DMS53 treated with DMSO at 0.1 percent for 48 hours (cell line): ENCODE results near the gene FAM111A.

Source experiments
- DNase-seq: peaks from one replicate; lab custom pipeline; 2025; ENCODE audit not compliant: unreplicated experiment; lab: John Stamatoyannopoulos, UW

The FAM111A gene

DNA sequence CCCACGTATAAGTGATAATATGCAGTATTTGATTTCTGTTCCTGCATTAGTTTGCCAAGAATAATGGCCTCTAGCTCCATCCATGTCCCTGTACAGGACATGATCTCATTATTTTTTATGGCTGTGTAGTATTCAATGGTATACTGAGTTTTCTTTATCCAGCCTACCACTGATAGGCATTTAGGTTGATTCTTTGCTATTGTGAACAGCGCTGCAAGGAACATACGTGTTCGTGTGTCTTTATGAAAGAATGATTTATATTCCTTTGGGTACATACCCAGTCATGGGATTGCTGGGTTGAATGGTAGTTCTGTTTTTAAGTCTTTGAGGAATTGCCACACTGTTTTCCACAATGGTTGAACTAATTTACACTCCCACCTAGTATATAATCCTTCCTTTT is 1.5 kb upstream of the FAM111A start:
- DNase-seq: no peak

DNA sequence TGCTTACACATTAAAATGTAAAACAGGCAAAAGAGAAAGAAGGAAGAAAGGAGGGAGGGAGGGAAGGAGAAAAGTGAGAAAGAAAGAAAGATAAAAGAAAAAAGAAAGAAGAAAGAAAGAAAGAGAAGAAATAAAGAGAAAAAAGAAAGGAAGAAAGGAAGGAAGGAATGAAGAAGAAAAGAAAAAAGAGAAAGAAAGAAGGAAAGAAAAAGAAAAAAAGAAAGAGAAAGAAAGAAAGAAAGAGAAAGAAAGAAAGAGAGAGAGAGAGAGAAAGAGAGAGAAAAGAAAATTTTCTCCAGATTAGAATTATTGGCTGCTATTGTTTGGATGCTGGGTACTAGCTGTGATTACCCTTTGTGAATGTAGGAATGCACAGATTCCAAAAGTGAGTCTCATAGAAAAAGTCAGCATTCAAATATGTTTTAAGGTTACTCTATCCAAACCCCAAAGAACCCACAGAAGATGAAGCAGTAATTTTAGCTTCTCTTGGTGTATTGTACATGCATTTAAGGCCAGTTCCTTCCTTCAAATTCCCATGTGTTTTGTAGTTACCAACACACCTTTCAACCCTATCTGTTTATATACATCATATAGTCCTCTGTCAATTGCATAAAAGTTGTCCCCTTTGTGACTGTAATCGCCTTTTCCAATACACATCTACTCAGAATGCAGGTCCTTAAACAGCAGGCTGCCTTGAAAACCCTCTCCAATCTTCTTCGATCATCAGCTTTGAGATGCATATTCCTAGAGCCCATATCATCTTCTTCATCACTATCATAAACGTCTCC is 789 bp upstream of the FAM111A start:
- peak; percentile 0 for DNase-seq

DNA sequence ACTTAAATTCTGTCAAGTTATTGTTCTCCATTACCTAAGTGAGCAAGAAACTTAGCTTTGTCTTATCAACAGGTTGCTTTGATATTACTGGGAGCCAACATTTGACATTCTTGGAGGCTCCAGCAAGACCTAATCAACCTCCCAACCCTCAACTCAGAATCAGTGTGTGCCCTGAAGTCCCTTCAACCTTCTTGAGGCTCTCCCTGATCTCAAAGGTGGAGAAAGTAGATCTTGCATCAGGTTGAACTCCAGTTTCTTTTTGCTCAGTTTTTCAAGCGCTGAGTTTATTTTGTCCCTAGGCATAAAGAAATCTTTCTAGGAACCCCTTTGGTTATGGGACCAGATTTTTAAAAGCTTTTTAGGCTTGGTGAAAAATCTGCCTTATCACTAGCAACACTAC is 1.4 kb downstream of the FAM111A start:
- no peak for DNase-seq

DNA sequence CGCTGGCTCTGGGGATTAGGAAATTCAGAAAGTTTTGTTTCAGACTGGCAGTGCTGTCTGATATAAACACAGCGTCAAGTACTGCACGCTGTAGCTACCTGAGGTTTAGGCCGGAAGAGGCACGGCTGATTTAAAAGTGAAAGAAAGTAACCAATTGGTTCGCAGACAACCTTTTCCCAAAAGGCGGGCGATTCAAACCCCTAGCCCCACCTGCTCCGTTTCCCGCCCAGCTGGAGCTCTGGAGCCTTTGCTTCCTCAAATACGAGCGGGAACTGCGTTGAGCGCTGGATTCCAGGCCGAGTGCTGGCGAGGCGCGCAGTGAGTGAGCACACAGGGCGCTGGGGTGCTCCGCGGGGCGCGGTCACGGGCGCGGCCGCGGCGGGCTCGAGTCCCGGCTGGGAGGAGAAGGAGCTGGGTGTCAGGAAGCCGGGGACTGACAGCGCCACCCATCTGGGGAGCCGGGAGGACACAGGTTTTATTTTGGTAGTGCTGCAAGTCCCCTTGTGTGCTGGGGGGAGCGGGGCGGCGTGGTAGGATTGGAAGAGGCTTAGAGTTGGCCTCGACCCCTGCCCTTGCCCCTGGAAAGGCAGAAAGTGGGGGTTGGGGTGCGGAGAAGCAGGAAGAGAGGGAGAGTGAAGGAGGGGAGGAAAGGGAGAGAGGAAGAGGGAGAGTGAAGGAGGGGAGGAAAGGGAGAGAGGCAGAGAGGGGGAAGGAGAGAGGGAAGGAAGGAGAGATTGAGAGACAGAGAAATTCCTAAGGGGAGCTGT is 2.1 kb downstream of the FAM111A start:
- peak; percentile 77 for DNase-seq

DNA sequence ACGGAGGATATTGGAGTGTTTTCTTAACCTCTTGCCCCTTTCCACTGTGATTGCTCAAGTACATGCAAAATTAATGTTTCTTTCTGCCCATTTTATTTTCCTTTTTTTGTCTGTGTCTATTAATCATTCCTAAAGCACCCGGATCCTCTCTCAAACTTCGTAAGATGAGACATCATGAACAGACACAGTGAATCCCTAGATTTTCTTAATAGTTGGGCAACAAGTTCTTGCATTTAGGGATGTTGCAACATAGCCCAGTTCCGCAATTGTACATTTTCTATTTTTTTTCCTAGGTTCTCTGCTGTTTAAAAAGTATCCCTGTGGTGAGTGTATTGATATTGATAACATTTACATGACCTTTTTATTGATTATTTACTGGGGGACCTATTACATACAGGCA is 2.9 kb downstream of the FAM111A start:
- no peak for DNase-seq

DNA sequence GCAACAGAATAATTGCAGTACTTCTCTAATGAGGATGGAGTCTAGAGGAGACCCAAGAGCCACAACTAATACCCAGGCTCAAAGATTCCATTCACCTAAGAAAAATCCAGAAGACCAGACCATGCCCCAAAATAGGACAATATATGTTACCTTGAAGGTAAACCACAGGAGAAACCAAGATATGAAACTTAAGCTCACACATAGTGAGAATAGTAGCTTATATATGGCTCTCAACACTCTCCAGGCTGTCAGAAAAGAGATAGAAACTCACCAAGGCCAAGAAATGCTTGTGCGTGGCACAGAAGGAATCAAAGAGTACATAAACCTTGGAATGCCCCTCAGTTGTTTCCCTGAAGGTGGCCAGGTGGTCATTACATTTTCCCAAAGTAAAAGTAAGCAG is 9.1 kb downstream of the FAM111A start:
- DNase-seq: no peak

DNA sequence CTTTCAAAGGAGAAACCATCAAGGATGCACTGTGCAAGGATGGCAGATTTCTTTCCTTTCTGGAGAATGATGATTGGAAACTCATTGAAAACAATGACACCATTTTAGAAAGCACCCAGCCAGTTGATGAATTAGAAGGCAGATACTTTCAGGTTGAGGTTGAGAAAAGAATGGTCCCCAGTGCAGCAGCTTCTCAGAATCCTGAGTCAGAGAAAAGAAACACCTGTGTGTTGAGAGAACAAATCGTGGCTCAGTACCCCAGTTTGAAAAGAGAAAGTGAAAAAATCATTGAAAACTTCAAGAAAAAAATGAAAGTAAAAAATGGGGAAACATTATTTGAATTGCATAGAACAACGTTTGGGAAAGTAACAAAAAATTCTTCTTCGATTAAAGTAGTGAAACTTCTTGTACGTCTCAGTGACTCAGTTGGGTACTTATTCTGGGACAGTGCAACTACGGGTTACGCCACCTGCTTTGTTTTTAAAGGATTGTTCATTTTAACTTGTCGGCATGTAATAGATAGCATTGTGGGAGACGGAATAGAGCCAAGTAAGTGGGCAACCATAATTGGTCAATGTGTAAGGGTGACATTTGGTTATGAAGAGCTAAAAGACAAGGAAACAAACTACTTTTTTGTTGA is 9.8 kb downstream of the FAM111A start:
- no peak for DNase-seq

DNA sequence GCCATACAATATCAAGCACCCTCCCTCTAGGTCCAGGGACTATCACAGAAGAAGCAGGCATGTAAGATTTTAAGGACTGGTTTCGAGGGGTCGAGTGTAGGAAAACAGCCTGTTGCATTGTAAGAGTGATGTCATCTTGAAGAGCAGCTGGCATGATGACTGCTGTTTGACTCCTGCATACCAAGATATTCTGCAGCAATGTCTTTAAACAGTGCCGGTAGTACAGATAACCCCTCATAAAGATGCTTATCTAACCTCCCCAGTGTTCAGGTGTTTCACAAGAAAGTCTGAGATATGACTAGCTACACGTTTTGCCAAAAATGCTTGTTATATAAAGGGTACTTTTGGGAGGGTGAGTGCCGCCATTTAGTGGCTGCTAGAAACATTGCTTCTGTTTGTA is 12.0 kb downstream of the FAM111A start:
- DNase-seq: no peak

DNA sequence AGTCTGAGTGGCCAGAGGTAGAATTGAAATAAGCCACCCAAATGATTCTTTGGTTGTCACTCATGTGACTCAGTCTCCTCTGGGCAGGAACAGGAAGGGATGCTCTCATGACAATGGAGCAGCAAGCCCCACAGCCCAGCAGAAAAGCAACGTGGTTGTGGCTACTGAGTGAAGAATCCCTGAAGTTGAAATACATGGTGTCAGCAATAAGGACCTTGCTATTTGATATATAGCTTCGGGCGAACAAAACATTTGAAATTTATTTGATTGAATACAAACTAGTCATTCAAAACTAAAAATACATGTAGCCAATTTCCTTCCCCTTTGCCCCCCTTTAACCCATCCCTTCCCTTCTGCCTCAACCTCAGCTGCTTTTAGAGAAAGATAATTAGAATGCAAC is 14.8 kb downstream of the FAM111A start:
- DNase-seq: no peak

DNA sequence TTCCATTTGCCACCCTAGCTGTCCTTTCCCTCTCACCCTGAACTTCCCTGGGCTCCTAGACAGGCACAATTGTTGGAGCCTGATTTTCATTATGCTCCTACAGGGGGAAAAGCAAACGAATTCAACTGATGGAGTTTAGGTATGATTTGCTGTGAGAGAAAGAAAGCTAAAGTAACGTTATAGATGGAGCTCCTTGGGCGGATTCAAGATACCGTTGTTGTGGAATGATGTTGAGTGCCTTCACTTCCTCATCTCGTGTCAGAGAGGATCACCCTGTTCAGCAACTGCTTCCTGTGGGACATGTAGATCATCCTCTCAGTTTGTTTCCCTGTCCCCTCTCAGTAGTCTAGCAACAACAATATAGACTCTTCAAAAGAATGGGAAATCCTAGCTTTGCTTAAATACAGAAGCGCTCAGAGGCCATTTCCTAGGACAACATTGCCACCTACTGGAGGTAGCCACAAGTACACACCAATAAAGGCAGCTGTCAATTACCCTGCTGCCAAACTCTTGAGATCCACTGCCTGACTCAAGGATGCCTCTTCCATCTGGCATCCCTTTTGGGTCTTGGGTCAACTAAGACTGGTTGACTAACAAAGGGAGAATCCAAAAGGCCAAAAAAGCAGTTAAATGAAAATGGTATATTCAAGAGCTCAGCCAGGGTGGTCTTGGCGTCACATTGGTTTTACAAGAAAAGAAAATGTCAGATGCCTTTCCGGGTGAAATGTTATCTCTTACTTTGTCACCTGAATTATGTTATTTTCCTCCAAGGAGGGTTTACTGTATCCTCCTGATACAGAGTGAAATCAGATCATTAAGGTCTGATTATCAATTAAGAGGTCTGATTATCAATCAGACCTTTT is 15.8 kb downstream of the FAM111A start:
- DNase-seq: peak; percentile 68

DNA sequence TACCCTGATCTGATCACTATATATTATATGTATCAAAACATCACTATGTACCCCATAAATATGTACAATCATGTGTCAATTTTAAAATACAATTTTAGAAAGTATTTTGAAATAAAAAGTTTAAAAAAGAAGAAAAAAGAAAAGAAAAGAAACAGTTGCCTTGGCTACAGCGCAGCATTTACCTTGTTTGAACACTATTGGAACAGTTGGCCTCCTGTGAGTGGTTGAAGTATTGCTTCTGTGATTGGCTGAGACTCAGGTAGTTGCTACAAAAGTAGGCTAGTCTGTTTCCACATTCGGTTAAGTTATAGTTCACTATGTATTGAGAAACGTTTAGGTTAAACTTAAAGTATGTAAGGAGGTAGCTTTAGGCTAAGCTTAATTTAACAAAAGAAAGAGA is 21.4 kb downstream of the FAM111A start:
- no peak for DNase-seq

DNA sequence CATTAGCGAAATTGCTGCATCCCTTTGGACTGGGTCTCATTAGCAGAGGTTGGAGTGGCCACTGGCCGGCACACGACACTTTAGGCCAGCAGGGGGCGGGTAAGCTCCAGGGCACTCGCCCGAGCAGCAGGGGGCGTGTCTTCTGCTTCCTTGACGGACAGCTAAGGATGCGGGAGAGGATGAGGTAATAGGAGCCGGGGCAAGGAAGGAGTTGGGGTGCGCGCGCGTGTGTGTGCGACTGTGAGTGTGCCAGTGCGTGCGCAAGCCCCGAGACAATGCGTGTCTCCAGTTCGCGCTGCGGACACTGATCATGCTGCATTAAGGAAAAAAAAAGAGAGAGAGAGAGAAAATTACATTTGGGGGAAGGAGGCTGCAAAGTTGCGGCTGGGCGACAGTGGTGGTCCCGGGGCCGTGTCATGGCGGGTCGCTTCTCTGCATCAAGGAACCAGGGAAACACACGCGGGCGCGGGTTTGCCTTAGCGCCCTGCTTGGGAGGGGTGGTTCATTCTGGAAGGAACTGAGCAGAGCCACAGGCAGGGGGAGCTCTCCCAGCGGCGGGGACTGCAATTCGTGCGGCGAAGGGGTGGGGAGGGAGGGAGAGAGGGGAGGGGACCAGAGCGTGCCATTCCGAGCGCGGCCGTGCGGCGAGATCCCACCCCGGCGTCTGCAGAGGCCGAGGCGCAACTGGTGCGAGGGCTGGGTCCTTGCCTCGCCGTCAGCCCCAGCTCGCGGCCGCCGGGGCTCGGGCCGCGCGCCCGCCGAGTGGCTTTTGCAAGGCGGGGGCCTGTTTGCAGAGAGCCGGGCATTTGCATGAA is 29.1 kb downstream of the FAM111A start, which contains the start of gene DTX4:
TSS of gene DTX4 (plus strand) at position 625 of the 815 bp plus-strand sequence. CDS start 464 bp downstream, outside the sequence.
- DNase-seq: peak; percentile 67

DNA sequence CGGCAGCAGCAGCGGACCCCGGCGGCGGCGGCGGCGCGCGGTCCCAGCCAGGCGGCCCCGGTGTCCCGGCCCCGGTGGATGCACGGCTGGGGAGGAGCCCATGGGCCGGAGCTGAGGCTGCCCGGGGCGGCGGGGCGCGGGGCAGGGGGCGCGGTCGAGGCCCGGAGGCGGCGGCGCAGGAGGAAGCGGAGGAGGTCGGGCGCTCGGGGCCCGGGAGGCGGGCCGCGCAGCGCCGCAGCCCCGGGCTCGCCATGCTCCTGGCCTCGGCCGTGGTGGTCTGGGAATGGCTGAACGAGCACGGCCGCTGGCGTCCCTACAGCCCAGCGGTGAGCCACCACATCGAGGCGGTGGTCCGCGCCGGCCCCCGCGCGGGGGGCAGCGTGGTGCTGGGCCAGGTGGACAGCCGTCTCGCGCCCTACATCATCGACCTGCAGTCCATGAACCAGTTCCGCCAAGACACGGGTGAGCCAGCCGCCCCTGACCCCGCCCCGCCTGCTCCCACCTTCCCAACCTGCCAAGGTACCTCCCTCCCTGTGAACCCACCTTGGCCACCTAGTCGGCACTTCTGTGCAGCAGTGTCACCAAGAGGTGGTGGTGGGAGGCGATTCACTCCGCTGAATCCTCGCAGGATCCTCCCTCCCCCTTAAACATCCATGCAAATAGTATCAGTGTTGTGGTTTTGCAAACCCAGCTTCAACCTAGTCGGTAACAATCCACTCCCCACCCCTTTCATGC is 29.9 kb downstream of the FAM111A start:
- no peak for DNase-seq

DNA sequence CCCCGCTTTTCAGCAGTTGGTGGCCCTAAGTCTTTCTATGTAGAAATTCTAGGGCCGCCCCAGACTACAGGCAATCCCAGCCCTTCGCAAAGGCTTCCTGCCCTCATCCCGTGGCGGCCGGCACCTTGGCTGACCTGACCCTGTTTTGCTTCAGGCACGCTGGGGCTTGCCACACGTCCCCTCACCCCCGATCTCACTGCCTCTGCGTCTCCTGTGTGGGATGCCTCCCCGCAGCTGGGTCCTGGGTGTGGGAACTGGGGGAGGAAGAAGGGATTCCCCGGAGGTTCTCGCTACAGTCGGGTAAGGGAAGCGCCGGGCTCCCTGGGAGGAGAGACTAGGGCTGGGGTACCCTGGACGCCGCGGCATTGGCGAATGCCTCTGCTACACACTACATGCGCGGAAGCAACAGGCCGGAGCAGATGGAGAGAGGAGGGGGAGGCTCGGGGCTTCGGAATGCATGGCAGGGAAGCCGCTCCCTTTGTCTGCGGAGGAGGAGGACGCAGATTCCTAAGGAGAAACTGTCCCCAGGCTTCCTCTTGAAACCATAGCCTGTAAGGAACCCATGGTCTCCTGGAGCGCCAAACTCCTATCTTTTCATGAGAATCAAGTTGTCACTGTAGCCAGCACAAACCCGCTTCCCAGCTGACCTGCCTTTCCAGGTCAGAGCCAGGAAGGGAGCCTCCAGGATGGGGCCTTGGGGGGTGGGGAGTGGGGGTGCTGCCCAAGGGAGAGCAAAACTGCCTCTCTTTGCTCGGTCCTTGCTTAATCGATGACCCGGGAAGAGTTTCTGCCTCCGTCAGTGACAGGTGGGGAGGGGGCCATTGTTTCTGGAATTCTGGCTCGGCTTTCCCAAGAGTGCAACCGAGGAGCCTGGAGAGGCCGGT is 30.7 kb downstream of the FAM111A start:
- DNase-seq: no peak

DNA sequence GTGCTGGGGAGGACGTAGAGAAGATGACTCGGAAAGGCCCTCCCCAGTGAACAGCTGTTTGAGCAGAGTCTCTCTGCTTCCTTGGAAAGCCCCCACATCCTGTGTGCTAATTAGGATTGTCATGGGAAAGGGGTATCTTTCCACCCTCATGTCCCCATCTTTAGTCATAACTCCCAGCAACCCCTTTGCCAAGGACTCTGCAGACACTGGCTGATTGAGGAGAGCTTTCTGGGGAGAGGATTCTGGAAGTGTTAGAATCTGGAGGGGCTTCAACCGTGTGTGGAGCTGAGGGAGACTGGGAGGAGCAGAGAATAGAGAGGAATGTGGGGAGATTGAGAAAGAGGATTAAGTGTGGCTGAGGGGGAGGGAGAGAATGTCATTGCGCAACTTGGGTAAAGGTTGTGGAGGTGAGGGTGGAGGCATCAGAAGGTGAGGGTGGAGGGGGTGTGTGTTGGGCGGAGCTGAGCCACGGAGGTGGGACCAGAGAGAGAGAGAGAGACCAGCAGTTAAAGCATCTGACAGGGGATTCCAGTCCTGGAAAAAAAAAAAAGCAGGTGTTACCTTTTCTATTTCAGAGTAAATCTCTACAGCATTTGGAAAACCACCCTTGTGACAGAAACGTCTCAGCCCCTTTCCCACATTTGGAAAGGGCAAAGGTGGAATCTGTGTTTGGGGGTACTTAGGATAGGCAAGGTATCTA is 31.5 kb downstream of the FAM111A start:
- no peak for DNase-seq

DNA sequence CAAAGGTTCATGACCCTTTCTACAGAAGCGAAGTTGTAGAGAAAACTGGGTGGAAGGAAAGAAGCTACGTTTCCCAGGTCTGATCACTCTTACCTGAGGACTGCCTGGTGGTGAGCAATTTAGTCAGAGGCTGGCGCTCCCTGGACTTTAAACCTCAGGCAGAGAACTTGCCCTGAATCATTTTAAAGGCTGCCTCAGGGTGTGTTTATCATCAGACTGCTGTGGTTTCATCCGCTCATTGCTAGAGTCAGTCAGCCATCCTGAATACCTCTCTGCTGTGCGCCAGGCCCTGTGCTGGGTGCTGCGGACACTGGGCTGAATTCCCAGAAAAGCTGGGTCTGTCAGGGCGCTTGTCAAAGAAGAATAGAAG is 32.0 kb downstream of the FAM111A start:
- DNase-seq: no peak

DNA sequence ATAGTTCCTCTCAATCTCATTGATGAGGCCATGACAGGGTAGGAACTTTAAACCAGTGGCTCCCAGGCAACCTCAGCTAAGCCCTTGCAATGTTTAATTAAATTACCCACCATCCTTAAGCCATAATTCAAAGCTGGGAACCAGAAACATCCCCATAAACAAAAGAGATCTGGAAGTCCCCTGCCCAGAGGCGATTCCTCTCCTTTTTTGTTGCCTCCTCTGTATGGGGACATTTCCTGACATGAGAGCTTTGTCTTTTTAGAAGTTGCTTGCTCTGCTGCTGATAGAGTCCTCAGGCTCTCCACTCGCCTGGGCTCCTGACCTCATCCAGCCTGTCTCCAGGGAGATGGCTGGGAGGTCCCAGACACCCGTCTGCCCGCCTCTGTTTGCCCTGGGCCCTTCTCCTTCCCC is 32.4 kb downstream of the FAM111A start:
- no peak for DNase-seq

DNA sequence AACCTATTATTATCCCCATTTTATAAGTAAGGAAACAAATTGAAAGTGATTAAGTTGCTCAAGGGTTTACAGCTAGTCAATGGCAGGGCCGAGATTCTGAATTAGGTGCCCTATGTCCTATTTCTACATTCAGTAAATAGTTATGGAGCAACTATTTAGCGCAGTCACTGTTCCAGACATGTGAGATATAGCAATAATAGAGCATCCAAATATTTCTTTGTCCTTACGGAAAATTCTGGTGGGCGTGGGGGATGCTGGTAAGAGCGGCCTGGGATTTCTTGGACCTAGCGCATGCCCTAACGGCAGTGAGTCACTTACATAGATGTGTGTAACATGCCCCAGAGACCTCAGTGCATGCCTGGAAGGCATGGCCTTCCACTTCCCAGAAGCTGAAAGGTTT is 33.7 kb downstream of the FAM111A start:
- DNase-seq: no peak
